IMR-90 (cell line): ENCODE results near the gene ETV7. TPM values are rescaled to one million over a fixed set of nuclear protein-coding genes. Genes with fewer than 3 reads are reported as not detected.

Experiments
- ATAC-seq: fragments of 200-7000 bp; cut with Tn5 transposase; 2 replicates; pipeline ENCODE4 v1.9.1; 2020; ENCODE audit warnings: low read depth, mild to moderate bottlenecking, moderate library complexity
- BruUV-seq: library from RNA; stranded (reverse); fragments of 400-500 nt; replicated peaks from 2 replicates; lab custom pipeline; 2021; lab: Mats Ljungman, UMichigan
- CTCF ChIA-PET: fragments of 300-600 bp; formaldehyde crosslinking; extraction: SDS; loops from one replicate; lab custom pipeline; 2021; ENCODE audit warnings: antibody characterized with exemption; lab: Yijun Ruan, JAX
- POLR2A ChIA-PET: fragments of 300-600 bp; sonication (Branson Sonifier 250); formaldehyde crosslinking; loops from one replicate; lab custom pipeline; 2022; ENCODE audit warnings: antibody characterized with exemption; ENCODE audit not compliant: unreplicated experiment; lab: Charles Lee
- DNase-seq: peaks from one replicate; pipeline ENCODE4 v3.0.0; 2013
- H2AFZ ChIP-seq: replicated peaks from 2 replicates; pipeline ENCODE3; 2013; ENCODE audit warnings: low read length, mild to moderate bottlenecking; ENCODE audit not compliant: poor library complexity
- H2AK5ac ChIP-seq: 2 replicates; pipeline ENCODE4 v1.6.1; 2013; ENCODE audit warnings: low read depth, low read length, inconsistent platforms
- H2AK9ac ChIP-seq: replicated peaks from 2 replicates; pipeline ENCODE3; 2013; ENCODE audit warnings: mild to moderate bottlenecking, low read depth, low read length, moderate library complexity; ENCODE audit not compliant: poor library complexity
- H2BK120ac ChIP-seq: 2 replicates; pipeline ENCODE4 v1.6.1; 2013; ENCODE audit warnings: low read depth, low read length, inconsistent platforms
- H2BK15ac ChIP-seq: 3 replicates; pipeline ENCODE4 v1.6.1; 2013; ENCODE audit warnings: low read depth, low read length, inconsistent platforms
- H2BK20ac ChIP-seq: 2 replicates; pipeline ENCODE4 v1.6.1; 2013; ENCODE audit warnings: low read depth, mild to moderate bottlenecking, inconsistent platforms, low read length, moderate library complexity
- H2BK5ac ChIP-seq: 2 replicates; pipeline ENCODE4 v1.6.1; 2013; ENCODE audit warnings: mild to moderate bottlenecking, low read depth, low read length, inconsistent platforms; ENCODE audit not compliant: poor library complexity, severe bottlenecking
- H3K14ac ChIP-seq: replicated peaks from 2 replicates; pipeline ENCODE4 v1.6.1; 2013; ENCODE audit warnings: low read depth, low read length, inconsistent platforms
- H3K18ac ChIP-seq: 2 replicates; pipeline ENCODE4 v1.6.1; 2013; ENCODE audit warnings: low read depth, low read length, control low read depth
- H3K23ac ChIP-seq: 2 replicates; pipeline ENCODE4 v1.6.1; 2013; ENCODE audit warnings: low read depth, low read length, inconsistent platforms
- H3K27ac ChIP-seq: 2 replicates; pipeline ENCODE4 v1.5.1; 2013; ENCODE audit warnings: mild to moderate bottlenecking, control low read depth, low read length; ENCODE audit not compliant: insufficient read depth
- H3K27me3 ChIP-seq: 2 replicates; pipeline ENCODE4 v1.6.1; 2013; ENCODE audit warnings: low read length; ENCODE audit not compliant: control insufficient read depth, insufficient read depth
- H3K36me3 ChIP-seq: 2 replicates; pipeline ENCODE4 v1.6.1; 2013; ENCODE audit warnings: low read length, mixed read lengths; ENCODE audit not compliant: control insufficient read depth, insufficient read depth
- H3K4ac ChIP-seq: 2 replicates; pipeline ENCODE4 v1.6.1; 2013; ENCODE audit warnings: low read depth, low read length, inconsistent platforms
- H3K4me1 ChIP-seq: 2 replicates; pipeline ENCODE4 v1.6.1; 2013; ENCODE audit warnings: low read length, mixed read lengths; ENCODE audit not compliant: control insufficient read depth, insufficient read depth
- H3K4me2 ChIP-seq: 2 replicates; pipeline ENCODE4 v1.6.1; 2013; ENCODE audit warnings: low read depth, mild to moderate bottlenecking, control low read depth, low read length, moderate library complexity
- H3K4me3 ChIP-seq: 2 replicates; pipeline ENCODE4 v1.5.1; 2013; ENCODE audit warnings: low read depth, mild to moderate bottlenecking, control low read depth, low read length, moderate library complexity; ENCODE audit not compliant: insufficient read depth
- H3K56ac ChIP-seq: 2 replicates; pipeline ENCODE4 v1.6.1; 2013; ENCODE audit warnings: low read length, inconsistent platforms; ENCODE audit not compliant: insufficient read depth; ENCODE audit errors: extremely low read depth
- H3K79me1 ChIP-seq, 2 experiments: 2 replicates each; pipeline ENCODE4 v1.6.1; 2013; ENCODE audit warnings: low read length in 2 of 2, inconsistent platforms in 1 of 2, low read depth in 1 of 2
- H3K9ac ChIP-seq: 2 replicates; pipeline ENCODE4 v1.6.1; 2013; ENCODE audit warnings: low read depth, low read length, control low read depth
- H3K9me1 ChIP-seq: 2 replicates; pipeline ENCODE4 v1.6.1; 2013; ENCODE audit warnings: low read length, inconsistent platforms; ENCODE audit not compliant: insufficient read depth
- H3K9me3 ChIP-seq: 2 replicates; pipeline ENCODE4 v1.6.1; 2013; ENCODE audit warnings: low read length; ENCODE audit not compliant: control insufficient read depth, insufficient read depth
- H4K20me1 ChIP-seq: 2 replicates; pipeline ENCODE4 v1.6.1; 2013; ENCODE audit warnings: low read length, inconsistent platforms; ENCODE audit not compliant: insufficient read depth
- H4K5ac ChIP-seq: 2 replicates; pipeline ENCODE4 v1.6.1; 2013; ENCODE audit warnings: mild to moderate bottlenecking, low read depth, low read length, control low read depth
- H4K8ac ChIP-seq, 2 experiments: 2 replicates each; pipeline ENCODE4 v1.6.1; 2013; ENCODE audit warnings: low read depth in 2 of 2, low read length in 2 of 2, control low read depth in 1 of 2, inconsistent platforms in 1 of 2
- H4K91ac ChIP-seq: 2 replicates; pipeline ENCODE4 v1.6.1; 2013; ENCODE audit warnings: low read depth, low read length, inconsistent platforms; ENCODE audit not compliant: insufficient read depth
- FOS ChIP-seq: fragments of 150-350 bp; IDR thresholded peaks from 2 replicates; pipeline ENCODE4 v1.6.1; 2016; ENCODE audit warnings: low read depth, low read length
- MAZ ChIP-seq: IDR thresholded peaks from 2 replicates; pipeline ENCODE4 v1.6.1; 2012; ENCODE audit warnings: low read depth, mild to moderate bottlenecking, low read length, improper control_type of control experiment, moderate library complexity, borderline replicate concordance
- MXI1 ChIP-seq: IDR thresholded peaks from 2 replicates; pipeline ENCODE4 v1.6.1; 2012; ENCODE audit warnings: low read depth, mild to moderate bottlenecking, low read length, moderate library complexity, borderline replicate concordance
- POLR2A ChIP-seq: IDR thresholded peaks from 2 replicates; pipeline ENCODE4 v1.6.1; 2012; ENCODE audit warnings: mild to moderate bottlenecking, low read depth, low read length
- RCOR1 ChIP-seq: IDR thresholded peaks from 2 replicates; pipeline ENCODE4 v1.6.1; 2012; ENCODE audit warnings: mild to moderate bottlenecking, low read length, improper control_type of control experiment; ENCODE audit not compliant: insufficient replicate concordance
- WGBS, 2 experiments: methylation state at CpG; one replicate each; pipeline versions ENCODE4 v1.1.5 to v1.1.7; 2013; ENCODE audit warnings: missing lambda C conversion rate in 2 of 2; ENCODE audit not compliant: insufficient read length in 1 of 2; ENCODE audit errors: extremely low coverage in 2 of 2; 5-methylcytosine and 5-hydroxymethylcytosine counted together
- dilution Hi-C: fragments of 300-500 bp; cut with HindIII; formaldehyde crosslinking; loops from one replicate; pipeline ENCODE4 v1.14.3; 2018; ENCODE audit warnings: low sequenced_read_pairs; ENCODE audit not compliant: unreplicated experiment
- in situ Hi-C: fragments of 300-500 bp; cut with MboI; formaldehyde crosslinking; loops from 3 replicates; pipeline ENCODE4 v1.14.3; 2019; ENCODE audit warnings: low sequenced_read_pairs, inconsistent platforms, mixed read lengths
- intact Hi-C: fragments of 100-400 bp; cut with micrococcal nuclease; formaldehyde crosslinking; loops from 2 replicates; pipeline ENCODE4 v1.10.0; 2022
- polyA plus RNA-seq, 3 experiments: library from polyadenylated mRNA; depleted of rRNA; stranded (reverse); fragments of >200 nt; gene quantifications; 2 replicates each; pipeline ENCODE4 v1.2.3, GENCODE V29; 2012; ENCODE audit warnings: low replicate concordance in 1 of 3
- total RNA-seq: library from RNA; depleted of rRNA; stranded (reverse); fragments of >200 nt; gene quantifications from 2 replicates; pipeline ENCODE4 v1.2.3, GENCODE V29; 2012

ETV7 gene
- total and polyA plus RNA-seq, 2 of the 4 experiments (the other 2 are of a cell fraction), result 0.17 to 0.18 TPM

DNA sequence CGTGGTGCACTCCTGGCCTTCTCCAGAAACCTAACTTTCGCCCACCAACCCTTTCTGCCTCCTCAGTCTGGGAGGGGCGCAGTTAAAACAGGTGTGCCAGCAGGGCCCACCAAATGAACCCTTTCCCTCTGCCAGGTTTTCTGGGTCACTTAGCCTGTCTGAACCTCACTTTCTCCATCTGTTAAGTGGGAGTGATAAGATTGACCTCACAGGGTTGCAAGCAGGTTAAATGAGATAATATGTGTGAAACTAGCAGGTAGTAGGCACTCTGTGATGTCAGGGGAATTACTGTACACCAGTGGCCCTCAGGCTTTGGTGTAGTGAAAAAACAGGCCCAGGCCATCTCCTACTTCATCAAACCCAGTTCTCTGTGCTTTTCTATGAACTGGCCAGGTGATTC lies 64.9 kb downstream of the ETV7 start:
- H3K14ac ChIP-seq, result no peak overlapping the region
- ATAC-seq, result no peak
- in situ Hi-C loops, result no loop called here
- no TSS peak for BruUV-seq
- no peak overlapping the region for H4K91ac ChIP-seq
- no peak overlapping the region for H2BK20ac ChIP-seq
- no peak overlapping the region for H3K4me3 ChIP-seq
- H3K9ac ChIP-seq, result no peak overlapping the region
- ChIA-PET CTCF (no interaction called here), POLR2A (no interaction called here)
- no peak overlapping the region for H2BK5ac ChIP-seq
- no peaks in the 10 kb centered on the region for H3K9me3 ChIP-seq
- no peak overlapping the region for H2BK15ac ChIP-seq
- no peak overlapping the region for H3K27ac ChIP-seq
- H4K8ac ChIP-seq, result no peak overlapping the region
- intact Hi-C loops, result no loop called here
- no peak overlapping the region for H2AK5ac ChIP-seq
- no CpG with 5 or more reads among the region's 3 CpGs for WGBS, 2 experiments
- dilution Hi-C loops, result no loop called here
- H3K56ac ChIP-seq, result no peak overlapping the region
- TF ChIP-seq RCOR1, result no peak
- no peak for TF ChIP-seq MAZ
- no peak for TF ChIP-seq FOS
- TF ChIP-seq MXI1, result no peak
- TF ChIP-seq POLR2A, result no peak
- no peak overlapping the region for H3K4ac ChIP-seq
- H2AK9ac ChIP-seq, result no peak overlapping the region
- H4K20me1 ChIP-seq, result no peaks in the 10 kb centered on the region
- no peak overlapping the region for H2AFZ ChIP-seq
- H3K36me3 ChIP-seq, result no peaks in the 10 kb centered on the region
- H3K9me1 ChIP-seq, result no peaks in the 10 kb centered on the region
- no peaks in the 10 kb centered on the region; the same call in 1 of the 2 replicates for H3K4me1 ChIP-seq
- H3K27me3 ChIP-seq, result peaks cover 72% of the 10 kb centered on the region
- H3K23ac ChIP-seq, result no peak overlapping the region
- H2BK120ac ChIP-seq, result no peak overlapping the region
- DNase-seq, result no peak
- H3K4me2 ChIP-seq, result no peak overlapping the region
- H4K5ac ChIP-seq, result no peak overlapping the region
- H3K18ac ChIP-seq, result no peak overlapping the region
- no peaks in the 10 kb centered on the region for H3K79me1 ChIP-seq
